HepG2 (cell line): ENCODE measurements around the gene CCM2. TPM values are rescaled to one million over a fixed set of nuclear protein-coding genes. Genes with fewer than 3 reads are reported as not detected.
A peak's percentile ranks its signal among the peaks of the same experiment; 100 is the strongest.

Source experiments
- FOXP4 ChIP-seq: sonication (generic); formaldehyde crosslinking; IDR thresholded peaks from 2 replicates; pipeline ENCODE4 v1.4.0; 2020; ENCODE audit warnings: missing genetic modification reagents
- MAF1 ChIP-seq: sonication (generic); formaldehyde crosslinking; IDR thresholded peaks from 2 replicates; pipeline ENCODE4 v1.5.0; 2020; ENCODE audit warnings: missing genetic modification reagents, borderline replicate concordance
- MXD1 ChIP-seq: sonication (generic); formaldehyde crosslinking; IDR thresholded peaks from 2 replicates; pipeline ENCODE4 v1.4.0; 2020; ENCODE audit warnings: mild to moderate bottlenecking, missing genetic modification reagents
- MXI1 ChIP-seq: IDR thresholded peaks from 3 replicates; pipeline ENCODE4 v1.6.1; 2012; ENCODE audit warnings: low read depth, low read length, inconsistent platforms, borderline replicate concordance
- NKX3-1 ChIP-seq: sonication (generic); formaldehyde crosslinking; IDR thresholded peaks from 2 replicates; pipeline ENCODE4 v1.5.0; 2020; ENCODE audit warnings: missing genetic modification reagents
- NONO ChIP-seq, 2 experiments: fragments of 450-650 bp in 1 of 2; sonication (generic) in 1 of 2; formaldehyde crosslinking in 1 of 2; IDR thresholded peaks in 1 of 2; conservative IDR thresholded peaks in 1 of 2; 2 replicates each; pipeline versions ENCODE4 v1.6.1 to v1.8.0; 2017 to 2022; ENCODE audit warnings: mild to moderate bottlenecking in 1 of 2, missing genetic modification reagents in 1 of 2, moderate library complexity in 1 of 2
- POGK ChIP-seq: sonication (generic); formaldehyde crosslinking; conservative IDR thresholded peaks from 2 replicates; pipeline ENCODE4 v1.8.0; 2022; ENCODE audit warnings: mild to moderate bottlenecking, moderate library complexity, missing genetic modification reagents
- POLR2A ChIP-seq, 2 experiments: IDR thresholded peaks; 2 replicates each; pipeline ENCODE4 v1.6.1; 2011; ENCODE audit warnings: low read depth in 2 of 2, low read length in 2 of 2, mild to moderate bottlenecking in 1 of 2, moderate library complexity in 1 of 2; ENCODE audit not compliant: insufficient read depth in 1 of 2
- RFX5 ChIP-seq: IDR thresholded peaks from 2 replicates; pipeline ENCODE4 v1.6.1; 2011; ENCODE audit warnings: low read depth, low read length, improper control_type of control experiment
- SMAD3 ChIP-seq: sonication (generic); formaldehyde crosslinking; IDR thresholded peaks from 2 replicates; pipeline ENCODE4 v1.4.0; 2020; ENCODE audit warnings: missing genetic modification reagents
- SPEN ChIP-seq: sonication (generic); formaldehyde crosslinking; IDR thresholded peaks from 2 replicates; pipeline ENCODE4 v1.5.1; 2020; ENCODE audit warnings: low read depth, mild to moderate bottlenecking, missing genetic modification reagents
- TBX3 ChIP-seq: fragments of 450-650 bp; IDR thresholded peaks from 2 replicates; pipeline ENCODE4 v1.6.1; 2017; ENCODE audit warnings: antibody characterized with exemption, mild to moderate bottlenecking, inconsistent platforms, borderline replicate concordance
- WIZ ChIP-seq: sonication (generic); formaldehyde crosslinking; IDR thresholded peaks from 2 replicates; pipeline ENCODE4 v1.5.1; 2020; ENCODE audit warnings: mild to moderate bottlenecking, missing genetic modification reagents
- ZBTB25 ChIP-seq: IDR thresholded peaks from 2 replicates; pipeline ENCODE4 v1.6.1; 2018; ENCODE audit warnings: missing genetic modification reagents
- ZC3H4 ChIP-seq: sonication (generic); formaldehyde crosslinking; IDR thresholded peaks from 2 replicates; pipeline ENCODE4 v1.4.0; 2020; ENCODE audit warnings: missing genetic modification reagents, borderline replicate concordance
- ZNF34 ChIP-seq: sonication (generic); formaldehyde crosslinking; IDR thresholded peaks from 2 replicates; pipeline ENCODE4 v1.4.0; 2020; ENCODE audit warnings: mild to moderate bottlenecking, missing genetic modification reagents, borderline replicate concordance
- ZNF639 ChIP-seq: conservative IDR thresholded peaks from 2 replicates; pipeline ENCODE4 v1.6.1; 2018; ENCODE audit warnings: missing genetic modification reagents
- ZNF691 ChIP-seq: sonication (generic); formaldehyde crosslinking; IDR thresholded peaks from 2 replicates; pipeline ENCODE4 v1.4.0; 2020; ENCODE audit warnings: missing genetic modification reagents, low read depth, mild to moderate bottlenecking, borderline replicate concordance
- ZNF83 ChIP-seq: sonication (generic); formaldehyde crosslinking; IDR thresholded peaks from 2 replicates; pipeline ENCODE4 v1.4.0; 2020; ENCODE audit warnings: missing genetic modification reagents, mild to moderate bottlenecking, borderline replicate concordance
- polyA plus RNA-seq, 8 experiments: library from polyadenylated mRNA; depleted of rRNA in 3 of 8; stranded (reverse) in 7 of 8; unstranded in 1 of 8; fragments of >200 nt; fragmentation: Illumina TruSeq in 4 of 8; extraction: Trizol in 4 of 8; gene quantifications; 2 replicates each; pipeline versions ENCODE4 v1.2.1 to v1.2.3, GENCODE V29; 2011 to 2016; ENCODE audit warnings: low read depth in 4 of 8, missing spikeins in 1 of 8, mixed read lengths in 1 of 8; ENCODE audit not compliant: insufficient read depth in 1 of 8
- total RNA-seq, 5 experiments: library from RNA; depleted of rRNA; stranded (reverse); fragments of >200 nt; fragmentation: Illumina TruSeq; extraction: Trizol; gene quantifications; 2 replicates each; pipeline ENCODE4 v1.2.3, GENCODE V29; 2016; ENCODE audit warnings: low read depth in 1 of 5

CCM2 gene
- total and polyA plus RNA-seq, 2 of the 13 experiments (the other 11 are each of a cell fraction or from before 2014, with no cell fraction given), result 13.7 to 15.8 TPM

GRCh38 chr7:45089341-45089891, 89.4 kb downstream of the CCM2 start (continued):
- TF ChIP-seq ZC3H4 (CRISPR knock-in tag) (no peak), NONO (IDR thresholded peaks at IDR 0.05) (no peak), NONO (CRISPR knock-in tag; conservative IDR thresholded peaks at IDR 0.05) (no peak), POLR2A (IDR thresholded peaks at IDR 0.05; ENCODE audit: insufficient read depth in 1 of 2, low read depth in 2 of 2, low read length in 2 of 2) (no peak), RFX5 (peak; percentile 68; the same call in 1 of the 2 replicates), SMAD3 (CRISPR knock-in tag) (no peak), ZBTB25 (CRISPR knock-in tag) (no peak), NKX3-1 (CRISPR knock-in tag) (no peak), ZNF83 (CRISPR knock-in tag) (no peak), TBX3 (no peak), FOXP4 (CRISPR knock-in tag) (no peak), ZNF639 (no peak), SPEN (no peak), MXD1 (CRISPR knock-in tag) (no peak), MAF1 (no peak), POGK (CRISPR knock-in tag) (no peak), ZNF34 (no peak), ZNF691 (CRISPR knock-in tag) (no peak), WIZ (CRISPR knock-in tag) (no peak), MXI1 (peak; percentile 48; the same call in 1 of the 3 replicates)
